H1 (cell line): ENCODE results near the gene GRM7. TPM values are rescaled to one million over a fixed set of nuclear protein-coding genes. Genes with fewer than 3 reads are reported as not detected.

Experiments used
- CTCF ChIP-seq, 3 experiments: IDR thresholded peaks; 1 replicate in 2 of 3; 2 replicates in 1 of 3; pipeline versions ENCODE4 v1.5.1 to v1.6.1; 2011; ENCODE audit warnings: low read length in 3 of 3, mild to moderate bottlenecking in 3 of 3, inconsistent platforms in 2 of 3, low read depth in 1 of 3, moderate library complexity in 1 of 3; ENCODE audit not compliant: insufficient read depth in 1 of 3; ENCODE audit errors: control extremely low read depth in 1 of 3
- polyA plus RNA-seq, 7 experiments: library from polyadenylated mRNA; depleted of rRNA in 3 of 7; stranded (reverse) in 5 of 7; unstranded in 2 of 7; fragments of >200 nt in 5 of 7; fragments of 200-250 nt in 2 of 7; gene quantifications; 1 replicate in 5 of 7; 2 replicates in 1 of 7; 4 replicates in 1 of 7; pipeline versions ENCODE4 v1.2.1 to v1.2.3, GENCODE V29; 2011 to 2013; ENCODE audit warnings: missing spikeins in 2 of 7, mixed read lengths in 2 of 7
- total RNA-seq: library from RNA; stranded (reverse); fragmentation: NEBNext Ultra II Directional; extraction: Animal tissue kit (Norgen Biotek cat#: 25700); gene quantifications from 2 replicates; pipeline ENCODE4 v1.2.1, GENCODE V29; 2021

GRM7 gene
- total and polyA plus RNA-seq, 2 of the 8 experiments (the other 6 are each of a cell fraction or from before 2014, with no cell fraction given), result 0.17 to 0.24 TPM

- no peak for TF ChIP-seq CTCF (IDR thresholded peaks at IDR 0.05; ENCODE audit: control extremely low read depth in 1 of 3, insufficient read depth in 1 of 3, low read depth in 1 of 3, low read length in 3 of 3)
Measured at GRCh38 chr3:7385635-7386034, 524.7 kb downstream of the GRM7 start (continued).
